Measurements from ENCODE around the gene SPTB. TPM values are rescaled to one million over a fixed set of nuclear protein-coding genes. Genes with fewer than 3 reads are reported as not detected.

SPTB gene
- total and polyA plus RNA-seq, 2 experiments from 2014 or later = 1.1 to 1.7 TPM

DNA sequence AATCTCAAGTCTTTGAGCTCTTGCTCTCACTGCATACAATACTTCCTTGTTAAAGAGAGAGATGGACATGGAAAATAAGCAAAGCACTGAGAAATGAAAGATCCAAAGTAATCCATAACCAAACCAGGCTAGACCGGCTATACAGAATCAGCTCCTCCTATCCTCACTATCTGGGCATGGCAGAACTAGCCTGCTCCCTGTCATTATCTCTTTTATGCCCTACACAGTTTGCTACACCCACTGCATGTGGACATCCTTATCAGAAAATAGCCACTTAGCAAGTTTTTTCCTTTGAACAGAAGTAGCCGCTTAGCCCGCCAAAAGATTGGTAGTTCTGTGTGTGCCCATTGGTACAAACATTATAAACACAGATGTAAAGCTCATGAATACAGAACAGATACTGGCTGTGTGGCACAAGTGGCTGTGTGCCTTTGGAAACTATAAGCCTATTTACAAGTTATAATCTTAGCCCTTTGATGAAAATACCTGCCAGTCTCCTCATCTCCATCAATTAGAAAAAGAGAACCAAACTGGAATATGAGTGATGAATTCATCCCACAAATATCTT, 34.7 kb downstream of the SPTB start:
- Histone ChIP-seq H2AFZ (no peak overlapping the region), H3K9me3 (ENCODE audit: low read depth) (no peaks in the 10 kb centered on the region), H3K27me3 (peaks cover 28% of the 10 kb centered on the region), H4K20me1 (ENCODE audit: insufficient read depth, poor library complexity, severe bottlenecking) (no peaks in the 10 kb centered on the region), H3K4me3 (no peak overlapping the region), H3K27ac (no peak overlapping the region), H3K4me1 (ENCODE audit: insufficient read depth) (no peaks in the 10 kb centered on the region), H3K9me2 (replicated peaks; ENCODE audit: insufficient read depth) (no peaks in the 10 kb centered on the region), H3K36me3 (replicated peaks; ENCODE audit: insufficient read depth, low read depth) (no peaks in the 10 kb centered on the region), H3K4me2 (no peak overlapping the region), H3K79me2 (no peaks in the 10 kb centered on the region)
- TF ChIP-seq EZH2phosphoT487 (IDR thresholded peaks at IDR 0.05; ENCODE audit: low read depth, severe bottlenecking, unreplicated experiment) (no peak), EZH2 (IDR thresholded peaks at IDR 0.05; ENCODE audit: borderline replicate concordance) (no peak)
- TF ChIP-seq, protein P1, sequence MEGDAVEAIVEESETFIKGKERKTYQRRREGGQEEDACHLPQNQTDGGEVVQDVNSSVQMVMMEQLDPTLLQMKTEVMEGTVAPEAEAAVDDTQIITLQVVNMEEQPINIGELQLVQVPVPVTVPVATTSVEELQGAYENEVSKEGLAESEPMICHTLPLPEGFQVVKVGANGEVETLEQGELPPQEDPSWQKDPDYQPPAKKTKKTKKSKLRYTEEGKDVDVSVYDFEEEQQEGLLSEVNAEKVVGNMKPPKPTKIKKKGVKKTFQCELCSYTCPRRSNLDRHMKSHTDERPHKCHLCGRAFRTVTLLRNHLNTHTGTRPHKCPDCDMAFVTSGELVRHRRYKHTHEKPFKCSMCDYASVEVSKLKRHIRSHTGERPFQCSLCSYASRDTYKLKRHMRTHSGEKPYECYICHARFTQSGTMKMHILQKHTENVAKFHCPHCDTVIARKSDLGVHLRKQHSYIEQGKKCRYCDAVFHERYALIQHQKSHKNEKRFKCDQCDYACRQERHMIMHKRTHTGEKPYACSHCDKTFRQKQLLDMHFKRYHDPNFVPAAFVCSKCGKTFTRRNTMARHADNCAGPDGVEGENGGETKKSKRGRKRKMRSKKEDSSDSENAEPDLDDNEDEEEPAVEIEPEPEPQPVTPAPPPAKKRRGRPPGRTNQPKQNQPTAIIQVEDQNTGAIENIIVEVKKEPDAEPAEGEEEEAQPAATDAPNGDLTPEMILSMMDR (IDR thresholded peaks at IDR 0.05; ENCODE audit: poor library complexity) = no peak
- no peak for DNase-seq (ENCODE audit: low spot score)
- 69% methylated on average over 3 of the region's 3 CpGs for WGBS (ENCODE audit: low lambda C conversion rate, missing lambda C conversion rate)

DNA sequence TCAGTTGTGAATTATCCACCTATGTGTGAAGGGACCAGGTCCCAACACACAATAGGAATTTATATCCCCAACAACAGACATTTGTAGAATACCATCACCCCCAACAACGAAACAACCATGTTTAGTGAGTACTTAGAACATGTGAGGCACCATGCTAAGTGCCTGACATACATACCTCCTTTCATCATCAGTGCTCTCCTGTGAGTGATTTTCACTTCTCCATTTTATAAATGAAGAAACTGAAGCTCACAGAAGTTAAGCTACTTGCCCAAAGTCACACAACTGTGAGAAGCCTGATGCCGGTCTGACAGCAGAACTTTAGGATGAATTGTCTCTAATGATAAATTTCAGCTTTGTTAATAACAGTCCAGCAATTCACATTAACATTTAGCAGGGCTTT, 35.4 kb downstream of the SPTB start:
- Histone ChIP-seq H2AFZ (no peak overlapping the region), H3K36me3 (replicated peaks; ENCODE audit: insufficient read depth, low read depth) (no peaks in the 10 kb centered on the region), H3K4me2 (no peak overlapping the region), H4K20me1 (ENCODE audit: insufficient read depth, poor library complexity, severe bottlenecking) (no peaks in the 10 kb centered on the region), H3K9me3 (ENCODE audit: low read depth) (no peaks in the 10 kb centered on the region), H3K79me2 (no peaks in the 10 kb centered on the region), H3K4me1 (ENCODE audit: insufficient read depth) (no peaks in the 10 kb centered on the region), H3K27ac (no peak overlapping the region), H3K4me3 (no peak overlapping the region), H3K27me3 (peaks cover 28% of the 10 kb centered on the region), H3K9me2 (replicated peaks; ENCODE audit: insufficient read depth) (no peaks in the 10 kb centered on the region)
- 92% methylated on average over 2 of the region's 2 CpGs for WGBS (ENCODE audit: low lambda C conversion rate, missing lambda C conversion rate)
- DNase-seq (ENCODE audit: low spot score) = no peak
- no peak for TF ChIP-seq EZH2 (IDR thresholded peaks at IDR 0.05; ENCODE audit: borderline replicate concordance)
- TF ChIP-seq EZH2phosphoT487 (IDR thresholded peaks at IDR 0.05; ENCODE audit: low read depth, severe bottlenecking, unreplicated experiment) = no peak
- TF ChIP-seq, protein P1 (IDR thresholded peaks at IDR 0.05; ENCODE audit: poor library complexity) = no peak

DNA sequence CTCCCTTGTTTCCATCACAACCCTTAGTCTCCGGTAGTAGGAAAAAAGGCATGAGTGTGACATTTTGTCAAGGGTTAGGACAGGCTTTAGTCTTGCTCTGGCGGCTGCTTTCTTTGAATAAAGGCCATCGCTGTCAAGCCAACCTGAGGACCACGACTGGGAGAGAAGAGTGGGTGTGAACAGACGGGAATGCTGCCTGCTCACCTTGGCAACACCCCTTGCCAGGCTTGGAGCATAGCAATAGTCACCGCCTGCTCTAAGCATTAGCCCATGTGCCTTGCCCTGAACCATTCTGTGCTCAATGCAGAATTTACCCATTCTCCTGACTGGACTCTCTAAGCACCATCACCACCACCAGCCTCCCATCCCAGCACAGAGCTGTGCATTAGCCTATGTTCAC, 36.2 kb downstream of the SPTB start:
- no peak for TF ChIP-seq EZH2 (IDR thresholded peaks at IDR 0.05; ENCODE audit: borderline replicate concordance)
- TF ChIP-seq EZH2phosphoT487 (IDR thresholded peaks at IDR 0.05; ENCODE audit: low read depth, severe bottlenecking, unreplicated experiment) = no peak
- TF ChIP-seq, protein P1 (IDR thresholded peaks at IDR 0.05; ENCODE audit: poor library complexity) = no peak
- 80% methylated on average over 6 of the region's 6 CpGs for WGBS (ENCODE audit: low lambda C conversion rate, missing lambda C conversion rate)
- peaks cover 28% of the 10 kb centered on the region for H3K27me3 ChIP-seq

More for the DNA sequence above, 36.2 kb downstream of the SPTB start:
- Histone ChIP-seq H3K9me2 (replicated peaks; ENCODE audit: insufficient read depth) (no peaks in the 10 kb centered on the region), H2AFZ (no peak overlapping the region), H3K36me3 (replicated peaks; ENCODE audit: insufficient read depth, low read depth) (no peaks in the 10 kb centered on the region), H3K4me2 (no peak overlapping the region), H3K4me1 (ENCODE audit: insufficient read depth) (no peaks in the 10 kb centered on the region), H3K9me3 (ENCODE audit: low read depth) (no peaks in the 10 kb centered on the region), H3K27ac (no peak overlapping the region), H3K4me3 (no peak overlapping the region), H4K20me1 (ENCODE audit: insufficient read depth, poor library complexity, severe bottlenecking) (no peaks in the 10 kb centered on the region), H3K79me2 (no peaks in the 10 kb centered on the region)
- DNase-seq (ENCODE audit: low spot score) = no peak

All from hepatocyte (in vitro differentiated cells).